GM23248 (cell line): ENCODE measurements around the gene TMPRSS11A.

Experiments used
- EZH2 ChIP-seq: fragments of 200-600 bp; sonication (generic); IDR thresholded peaks from 2 replicates; pipeline ENCODE4 v1.6.1; 2018; ENCODE audit warnings: antibody characterized with exemption, mild to moderate bottlenecking; ENCODE audit not compliant: insufficient read depth, poor library complexity, severe bottlenecking
- EZH2phosphoT487 ChIP-seq: fragments of 200-600 bp; sonication (generic); IDR thresholded peaks from 2 replicates; pipeline ENCODE4 v1.6.1; 2018; ENCODE audit warnings: antibody characterized with exemption, moderate library complexity, mild to moderate bottlenecking, low read depth; ENCODE audit not compliant: insufficient read depth

- TF ChIP-seq EZH2phosphoT487 (no peak), EZH2 (no peak)
These were observed 25.7 kb upstream of the TMPRSS11A start for GRCh38 chr4:67988991-67989390.
